H1 (cell line): ENCODE data around the gene VWA1. TPM values are rescaled to one million over a fixed set of nuclear protein-coding genes. Genes with fewer than 3 reads are reported as not detected.

Source experiments
- CEBPB ChIP-seq: IDR thresholded peaks from 2 replicates; pipeline ENCODE4 v1.6.1; 2012; ENCODE audit warnings: low read depth, low read length
- CTBP2 ChIP-seq: IDR thresholded peaks from 2 replicates; pipeline ENCODE4 v1.7.0; 2011; ENCODE audit warnings: borderline replicate concordance, mild to moderate bottlenecking, moderate library complexity, mixed read lengths, low read length; ENCODE audit not compliant: insufficient read depth, insufficient read length
- EGR1 ChIP-seq: IDR thresholded peaks from 2 replicates; pipeline ENCODE4 v1.6.1; 2011; ENCODE audit warnings: low read depth, low read length, borderline replicate concordance
- HDAC2 ChIP-seq, 2 experiments: fragments of 300-600 bp in 1 of 2; sonication (generic) in 1 of 2; IDR thresholded peaks; 2 replicates each; pipeline ENCODE4 v1.6.1; 2011 to 2012; ENCODE audit warnings: low read depth in 2 of 2, low read length in 2 of 2, mild to moderate bottlenecking in 2 of 2, moderate library complexity in 2 of 2, borderline replicate concordance in 1 of 2, inconsistent platforms in 1 of 2
- JUND ChIP-seq: IDR thresholded peaks from 2 replicates; pipeline ENCODE4 v1.6.1; 2011; ENCODE audit warnings: mild to moderate bottlenecking, improper control_type of control experiment, low read length
- RXRA ChIP-seq: IDR thresholded peaks from 2 replicates; pipeline ENCODE4 v1.6.1; 2011; ENCODE audit warnings: low read depth, mild to moderate bottlenecking, low read length, moderate library complexity; ENCODE audit not compliant: insufficient read depth
- TAF7 ChIP-seq: optimal IDR thresholded peaks from 2 replicates; pipeline ENCODE3; 2011; ENCODE audit warnings: low read depth, mild to moderate bottlenecking, inconsistent platforms, low read length, moderate library complexity, borderline replicate concordance
- polyA plus RNA-seq, 7 experiments: library from polyadenylated mRNA; depleted of rRNA in 3 of 7; stranded (reverse) in 5 of 7; unstranded in 2 of 7; fragments of >200 nt in 5 of 7; fragments of 200-250 nt in 2 of 7; gene quantifications; 1 replicate in 5 of 7; 2 replicates in 1 of 7; 4 replicates in 1 of 7; pipeline versions ENCODE4 v1.2.1 to v1.2.3, GENCODE V29; 2011 to 2013; ENCODE audit warnings: missing spikeins in 2 of 7, mixed read lengths in 2 of 7
- total RNA-seq: library from RNA; stranded (reverse); fragmentation: NEBNext Ultra II Directional; extraction: Animal tissue kit (Norgen Biotek cat#: 25700); gene quantifications from 2 replicates; pipeline ENCODE4 v1.2.1, GENCODE V29; 2021
- TF ChIP-seq, protein P1 (sequence below): fragments of 300-600 bp; sonication (generic); IDR thresholded peaks from 2 replicates; pipeline ENCODE4 v1.7.1; 2012; ENCODE audit warnings: low read length, moderate library complexity, mild to moderate bottlenecking, inconsistent platforms; ENCODE audit not compliant: insufficient replicate concordance

Gene VWA1
- total and polyA plus RNA-seq, 2 of the 8 experiments (the other 6 are each of a cell fraction or from before 2014, with no cell fraction given): 16.0 to 36.6 TPM

DNA sequence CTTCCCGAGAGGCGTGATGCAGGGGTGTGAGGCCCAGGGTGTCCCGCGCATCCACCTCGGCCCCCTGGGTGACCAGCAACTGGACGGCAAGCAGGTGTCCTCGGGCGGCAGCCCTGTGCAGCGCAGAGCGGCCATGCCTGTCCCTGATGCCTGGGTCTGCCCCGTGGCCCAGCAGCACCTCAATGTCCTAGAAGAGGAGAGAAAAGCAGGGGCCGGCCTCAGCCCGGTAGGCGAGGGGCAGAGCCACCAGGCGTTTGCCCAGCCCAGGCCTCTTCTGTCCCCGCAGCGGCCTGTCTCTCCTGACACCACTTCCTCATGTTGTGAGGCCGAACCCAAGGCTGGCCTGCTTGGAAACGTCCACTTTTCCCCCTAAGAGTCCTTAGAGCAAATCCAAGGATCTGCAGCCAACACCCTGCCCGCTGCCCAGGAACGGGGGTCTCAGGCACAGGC, 16.1 kb upstream of the VWA1 start (continued):
- TF ChIP-seq, protein P1, sequence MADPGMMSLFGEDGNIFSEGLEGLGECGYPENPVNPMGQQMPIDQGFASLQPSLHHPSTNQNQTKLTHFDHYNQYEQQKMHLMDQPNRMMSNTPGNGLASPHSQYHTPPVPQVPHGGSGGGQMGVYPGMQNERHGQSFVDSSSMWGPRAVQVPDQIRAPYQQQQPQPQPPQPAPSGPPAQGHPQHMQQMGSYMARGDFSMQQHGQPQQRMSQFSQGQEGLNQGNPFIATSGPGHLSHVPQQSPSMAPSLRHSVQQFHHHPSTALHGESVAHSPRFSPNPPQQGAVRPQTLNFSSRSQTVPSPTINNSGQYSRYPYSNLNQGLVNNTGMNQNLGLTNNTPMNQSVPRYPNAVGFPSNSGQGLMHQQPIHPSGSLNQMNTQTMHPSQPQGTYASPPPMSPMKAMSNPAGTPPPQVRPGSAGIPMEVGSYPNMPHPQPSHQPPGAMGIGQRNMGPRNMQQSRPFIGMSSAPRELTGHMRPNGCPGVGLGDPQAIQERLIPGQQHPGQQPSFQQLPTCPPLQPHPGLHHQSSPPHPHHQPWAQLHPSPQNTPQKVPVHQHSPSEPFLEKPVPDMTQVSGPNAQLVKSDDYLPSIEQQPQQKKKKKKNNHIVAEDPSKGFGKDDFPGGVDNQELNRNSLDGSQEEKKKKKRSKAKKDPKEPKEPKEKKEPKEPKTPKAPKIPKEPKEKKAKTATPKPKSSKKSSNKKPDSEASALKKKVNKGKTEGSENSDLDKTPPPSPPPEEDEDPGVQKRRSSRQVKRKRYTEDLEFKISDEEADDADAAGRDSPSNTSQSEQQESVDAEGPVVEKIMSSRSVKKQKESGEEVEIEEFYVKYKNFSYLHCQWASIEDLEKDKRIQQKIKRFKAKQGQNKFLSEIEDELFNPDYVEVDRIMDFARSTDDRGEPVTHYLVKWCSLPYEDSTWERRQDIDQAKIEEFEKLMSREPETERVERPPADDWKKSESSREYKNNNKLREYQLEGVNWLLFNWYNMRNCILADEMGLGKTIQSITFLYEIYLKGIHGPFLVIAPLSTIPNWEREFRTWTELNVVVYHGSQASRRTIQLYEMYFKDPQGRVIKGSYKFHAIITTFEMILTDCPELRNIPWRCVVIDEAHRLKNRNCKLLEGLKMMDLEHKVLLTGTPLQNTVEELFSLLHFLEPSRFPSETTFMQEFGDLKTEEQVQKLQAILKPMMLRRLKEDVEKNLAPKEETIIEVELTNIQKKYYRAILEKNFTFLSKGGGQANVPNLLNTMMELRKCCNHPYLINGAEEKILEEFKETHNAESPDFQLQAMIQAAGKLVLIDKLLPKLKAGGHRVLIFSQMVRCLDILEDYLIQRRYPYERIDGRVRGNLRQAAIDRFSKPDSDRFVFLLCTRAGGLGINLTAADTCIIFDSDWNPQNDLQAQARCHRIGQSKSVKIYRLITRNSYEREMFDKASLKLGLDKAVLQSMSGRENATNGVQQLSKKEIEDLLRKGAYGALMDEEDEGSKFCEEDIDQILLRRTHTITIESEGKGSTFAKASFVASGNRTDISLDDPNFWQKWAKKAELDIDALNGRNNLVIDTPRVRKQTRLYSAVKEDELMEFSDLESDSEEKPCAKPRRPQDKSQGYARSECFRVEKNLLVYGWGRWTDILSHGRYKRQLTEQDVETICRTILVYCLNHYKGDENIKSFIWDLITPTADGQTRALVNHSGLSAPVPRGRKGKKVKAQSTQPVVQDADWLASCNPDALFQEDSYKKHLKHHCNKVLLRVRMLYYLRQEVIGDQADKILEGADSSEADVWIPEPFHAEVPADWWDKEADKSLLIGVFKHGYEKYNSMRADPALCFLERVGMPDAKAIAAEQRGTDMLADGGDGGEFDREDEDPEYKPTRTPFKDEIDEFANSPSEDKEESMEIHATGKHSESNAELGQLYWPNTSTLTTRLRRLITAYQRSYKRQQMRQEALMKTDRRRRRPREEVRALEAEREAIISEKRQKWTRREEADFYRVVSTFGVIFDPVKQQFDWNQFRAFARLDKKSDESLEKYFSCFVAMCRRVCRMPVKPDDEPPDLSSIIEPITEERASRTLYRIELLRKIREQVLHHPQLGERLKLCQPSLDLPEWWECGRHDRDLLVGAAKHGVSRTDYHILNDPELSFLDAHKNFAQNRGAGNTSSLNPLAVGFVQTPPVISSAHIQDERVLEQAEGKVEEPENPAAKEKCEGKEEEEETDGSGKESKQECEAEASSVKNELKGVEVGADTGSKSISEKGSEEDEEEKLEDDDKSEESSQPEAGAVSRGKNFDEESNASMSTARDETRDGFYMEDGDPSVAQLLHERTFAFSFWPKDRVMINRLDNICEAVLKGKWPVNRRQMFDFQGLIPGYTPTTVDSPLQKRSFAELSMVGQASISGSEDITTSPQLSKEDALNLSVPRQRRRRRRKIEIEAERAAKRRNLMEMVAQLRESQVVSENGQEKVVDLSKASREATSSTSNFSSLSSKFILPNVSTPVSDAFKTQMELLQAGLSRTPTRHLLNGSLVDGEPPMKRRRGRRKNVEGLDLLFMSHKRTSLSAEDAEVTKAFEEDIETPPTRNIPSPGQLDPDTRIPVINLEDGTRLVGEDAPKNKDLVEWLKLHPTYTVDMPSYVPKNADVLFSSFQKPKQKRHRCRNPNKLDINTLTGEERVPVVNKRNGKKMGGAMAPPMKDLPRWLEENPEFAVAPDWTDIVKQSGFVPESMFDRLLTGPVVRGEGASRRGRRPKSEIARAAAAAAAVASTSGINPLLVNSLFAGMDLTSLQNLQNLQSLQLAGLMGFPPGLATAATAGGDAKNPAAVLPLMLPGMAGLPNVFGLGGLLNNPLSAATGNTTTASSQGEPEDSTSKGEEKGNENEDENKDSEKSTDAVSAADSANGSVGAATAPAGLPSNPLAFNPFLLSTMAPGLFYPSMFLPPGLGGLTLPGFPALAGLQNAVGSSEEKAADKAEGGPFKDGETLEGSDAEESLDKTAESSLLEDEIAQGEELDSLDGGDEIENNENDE: no peak
- TF ChIP-seq HDAC2 (IDR thresholded peaks at IDR 0.05; ENCODE audit: borderline replicate concordance in 1 of 2, low read depth in 2 of 2, low read length in 2 of 2) (no peak), EGR1 (no peak), RXRA (no peak), TAF7 (no peak), CEBPB (no peak), CTBP2 (no peak), JUND (no peak)
